OCI-M2 (cell line): ENCODE results near the gene TTC17.
"Not testable (repeated sequence)": the region's sequence is repeated elsewhere in the genome, so short reads cannot be mapped to it uniquely, and the experiment has no call there.

Experiments used
- DNase-seq: peaks from one replicate; lab custom pipeline; 2025; ENCODE audit not compliant: unreplicated experiment; lab: John Stamatoyannopoulos, UW

Gene TTC17

DNA sequence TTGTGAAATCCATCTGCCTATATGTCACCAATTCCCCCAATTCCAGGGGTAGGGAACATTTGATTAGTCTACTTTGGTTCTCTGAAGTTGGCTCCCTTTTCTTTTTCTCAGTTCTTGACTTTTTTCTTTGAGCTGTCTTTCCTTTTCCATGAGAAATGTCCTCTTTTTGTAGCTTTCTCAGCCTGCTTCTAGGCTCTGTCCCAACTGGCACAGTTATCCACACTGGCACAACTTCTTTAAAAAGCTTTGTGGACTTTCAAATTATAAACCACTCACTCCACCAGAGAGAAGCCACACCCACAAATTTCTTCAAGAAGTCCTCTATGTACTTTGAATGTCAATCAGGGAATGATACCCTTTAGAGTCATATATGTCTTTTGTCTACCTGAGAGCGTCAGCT is 100.5 kb downstream of the TTC17 start:
- DNase-seq, result no peak

DNA sequence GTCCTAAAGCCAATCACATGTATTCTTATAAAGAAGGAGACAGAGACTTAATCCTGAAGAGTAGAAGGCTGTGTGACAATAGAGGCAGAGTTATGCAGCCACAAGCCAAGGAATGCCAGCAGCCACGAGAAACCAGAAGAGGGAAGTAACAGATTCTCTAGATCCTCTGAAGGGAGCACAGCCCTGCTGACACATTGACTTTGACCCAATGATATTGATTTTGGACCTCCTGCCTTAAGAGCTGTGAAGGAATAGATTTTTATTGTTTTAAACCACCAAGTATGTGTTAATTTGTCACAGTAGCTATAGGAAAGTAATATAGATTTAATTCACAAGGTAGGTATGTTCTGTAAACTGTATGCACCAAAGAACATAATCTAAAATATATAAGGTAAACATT is 103.6 kb downstream of the TTC17 start:
- DNase-seq, result no peak

DNA sequence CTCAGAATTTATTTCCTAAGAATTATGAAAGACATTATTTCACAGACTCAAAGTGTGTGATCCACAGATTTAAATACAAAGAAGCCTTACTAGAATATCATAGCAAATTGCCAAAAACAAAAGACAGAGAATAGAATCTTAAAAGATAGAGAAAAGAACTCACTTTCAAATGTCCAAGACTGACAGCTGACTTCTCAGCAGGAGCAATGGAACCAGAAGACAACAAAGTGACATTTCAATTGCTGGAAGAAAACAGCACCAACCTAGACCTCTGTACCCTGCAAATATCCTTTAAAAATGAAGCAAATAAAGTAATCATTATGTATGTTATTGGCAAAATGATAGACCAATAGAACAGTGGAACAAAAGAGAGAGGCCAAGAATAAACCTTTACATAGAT is 109.2 kb downstream of the TTC17 start:
- no peak for DNase-seq

DNA sequence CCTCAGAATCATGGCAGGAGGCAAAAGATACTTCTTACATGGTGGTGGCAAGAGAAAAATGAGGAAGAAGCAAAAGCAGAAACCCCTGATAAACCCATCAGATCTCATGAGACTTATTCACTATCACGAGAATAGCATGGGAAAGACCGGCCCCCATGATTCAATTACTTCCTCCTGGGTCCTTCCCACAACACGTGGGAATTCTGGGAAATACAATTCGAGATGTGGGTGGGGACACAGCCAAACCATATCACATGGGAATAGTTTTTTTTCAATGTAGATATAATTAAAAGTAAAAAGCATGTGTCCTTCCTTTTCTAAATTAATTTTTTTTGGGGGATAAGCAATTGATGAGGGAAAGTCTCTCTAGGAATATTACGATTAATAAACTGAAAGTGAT is 118.8 kb downstream of the TTC17 start:
- not testable (repeated sequence) for DNase-seq

DNA sequence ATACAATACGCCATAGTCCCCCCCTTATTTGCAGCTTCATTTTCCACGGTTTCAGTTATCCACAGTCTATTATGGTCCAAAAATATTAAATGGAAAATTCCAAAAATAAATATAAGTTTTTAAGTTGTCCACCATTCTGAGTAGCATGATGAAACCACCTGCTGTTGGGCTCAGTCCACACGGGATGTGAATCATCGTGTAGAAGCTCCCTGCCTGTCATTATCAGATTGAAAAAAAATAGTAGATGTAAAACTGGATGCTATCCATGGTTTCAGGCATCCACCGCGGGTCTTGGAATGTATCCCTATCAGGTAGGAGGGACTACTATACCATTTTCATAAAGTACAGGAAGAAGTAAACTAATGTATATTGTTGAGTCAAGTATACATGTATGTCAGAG is 127.4 kb downstream of the TTC17 start:
- no peak for DNase-seq

DNA sequence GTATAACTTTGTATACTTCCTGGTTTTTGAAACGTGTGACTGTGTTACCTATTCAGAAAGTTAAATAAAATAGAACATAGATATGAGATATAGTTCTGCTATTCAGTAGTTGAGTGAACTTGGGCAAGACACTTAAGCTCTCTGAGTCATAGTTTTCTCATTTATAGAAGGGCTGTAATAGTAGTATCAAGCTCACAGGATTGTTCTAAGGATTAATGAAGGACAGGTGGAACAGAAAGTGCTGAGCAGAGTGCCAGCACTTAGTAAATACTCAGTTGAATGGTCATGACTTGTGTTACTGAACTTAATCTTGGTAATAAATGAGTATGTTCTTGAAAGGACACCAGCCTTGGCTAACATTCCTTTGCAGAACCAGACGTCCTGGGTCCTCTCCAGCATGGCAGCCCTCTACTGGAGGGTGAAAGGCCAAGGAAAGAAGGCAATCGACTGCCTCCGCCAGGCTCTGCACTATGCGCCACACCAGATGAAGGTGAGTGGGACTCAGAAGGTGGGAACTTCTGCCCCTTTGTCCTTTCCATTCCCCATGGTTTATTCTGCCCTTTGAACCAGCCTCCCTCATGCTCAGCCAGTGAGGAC is 131.2 kb downstream of the TTC17 start:
- no peak for DNase-seq

DNA sequence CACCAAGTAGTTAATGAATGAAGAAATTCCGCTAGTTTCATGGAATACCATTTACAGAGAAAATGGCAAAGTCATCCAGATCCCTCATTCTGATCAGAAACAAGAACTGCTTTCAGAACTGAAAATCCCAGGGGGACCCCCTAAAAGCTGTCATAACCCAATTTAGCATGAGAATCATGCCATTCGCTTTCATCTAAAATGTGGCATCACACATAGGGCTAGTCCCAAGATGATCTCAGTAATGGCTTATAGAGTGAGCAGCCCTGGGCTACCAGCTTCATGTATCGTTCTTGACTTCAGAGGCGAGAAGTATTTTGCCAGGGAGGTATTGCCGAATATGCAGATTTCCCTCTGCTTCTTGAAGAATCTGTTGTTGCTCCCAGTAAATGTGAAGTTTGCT is 134.0 kb downstream of the TTC17 start:
- no peak for DNase-seq

DNA sequence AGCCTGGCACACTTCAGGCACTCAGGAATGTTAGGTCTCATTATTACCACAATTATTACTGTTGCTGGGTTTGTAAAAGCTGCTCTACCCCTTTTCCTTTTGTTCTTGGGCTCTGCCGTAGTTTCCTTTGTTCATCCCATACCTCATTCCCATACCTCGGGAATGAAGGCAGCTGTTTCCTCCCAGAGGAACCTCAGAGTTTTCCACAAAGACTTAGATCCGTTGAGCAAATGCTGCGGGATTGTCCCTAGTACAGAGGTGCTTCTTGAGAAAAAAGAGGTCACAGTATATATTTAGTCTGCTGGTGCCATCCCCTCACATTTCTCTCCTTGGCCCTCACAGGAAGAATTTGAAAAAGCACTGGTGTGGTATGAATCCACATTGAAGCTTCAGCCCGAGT is 134.7 kb downstream of the TTC17 start:
- DNase-seq, result no peak

DNA sequence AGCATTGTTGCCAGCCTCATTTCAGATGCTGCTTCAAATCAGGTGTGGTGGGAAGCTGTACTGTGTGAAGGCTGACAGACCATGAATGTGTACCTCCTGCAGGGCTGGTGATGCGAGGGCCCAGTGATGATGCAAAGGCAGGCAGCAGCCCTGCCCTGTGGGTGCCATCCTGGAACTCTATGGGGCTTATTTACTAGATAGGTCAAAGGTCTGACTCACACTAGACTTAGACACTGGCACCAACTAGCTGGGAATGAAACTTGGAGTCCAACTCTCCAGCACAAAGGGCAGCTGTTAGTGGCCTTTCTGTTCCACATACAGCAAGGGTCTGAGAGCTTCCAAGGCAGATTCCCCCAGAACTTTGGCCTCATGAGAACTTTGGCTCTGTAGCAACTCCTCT is 138.4 kb downstream of the TTC17 start:
- DNase-seq, result no peak

DNA sequence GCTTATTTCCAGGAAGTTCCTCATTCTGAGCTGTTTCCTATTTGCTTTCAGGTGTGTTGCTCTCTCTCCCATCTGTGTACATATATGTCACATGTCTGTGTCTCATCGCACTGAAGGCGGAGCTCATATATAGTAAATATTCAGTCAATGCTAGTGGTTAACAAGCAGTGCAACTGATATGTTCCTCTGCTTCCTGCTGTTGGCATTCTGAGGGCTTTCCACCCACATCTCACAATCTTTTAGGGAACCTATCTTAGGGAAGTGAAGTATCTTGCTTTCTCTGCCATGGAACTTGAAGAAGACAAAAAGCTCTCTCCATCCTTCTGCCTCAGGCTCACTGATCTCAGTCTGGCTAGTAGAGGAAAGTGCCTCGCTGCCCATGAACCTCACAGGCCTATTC is 139.8 kb downstream of the TTC17 start:
- no peak for DNase-seq

DNA sequence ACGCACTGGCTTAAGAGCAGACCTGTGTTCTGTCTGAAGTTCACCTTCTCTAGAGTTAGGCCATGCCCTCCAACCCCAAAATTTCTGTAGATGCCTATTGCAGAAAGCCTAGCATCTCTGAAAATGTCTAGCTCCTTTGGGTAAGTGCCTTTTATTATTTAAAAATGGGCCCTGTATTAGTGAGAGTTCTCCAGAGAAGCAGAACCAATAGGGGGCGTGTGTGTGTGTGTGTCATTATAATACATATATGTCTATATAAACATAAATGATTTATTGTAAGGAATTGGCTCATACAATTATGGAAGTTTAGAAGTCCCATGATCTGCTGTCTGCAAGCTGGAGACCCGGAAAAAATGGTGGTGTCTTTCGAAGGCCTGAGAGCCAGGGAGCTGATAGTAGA is 144.7 kb downstream of the TTC17 start:
- no peak for DNase-seq

DNA sequence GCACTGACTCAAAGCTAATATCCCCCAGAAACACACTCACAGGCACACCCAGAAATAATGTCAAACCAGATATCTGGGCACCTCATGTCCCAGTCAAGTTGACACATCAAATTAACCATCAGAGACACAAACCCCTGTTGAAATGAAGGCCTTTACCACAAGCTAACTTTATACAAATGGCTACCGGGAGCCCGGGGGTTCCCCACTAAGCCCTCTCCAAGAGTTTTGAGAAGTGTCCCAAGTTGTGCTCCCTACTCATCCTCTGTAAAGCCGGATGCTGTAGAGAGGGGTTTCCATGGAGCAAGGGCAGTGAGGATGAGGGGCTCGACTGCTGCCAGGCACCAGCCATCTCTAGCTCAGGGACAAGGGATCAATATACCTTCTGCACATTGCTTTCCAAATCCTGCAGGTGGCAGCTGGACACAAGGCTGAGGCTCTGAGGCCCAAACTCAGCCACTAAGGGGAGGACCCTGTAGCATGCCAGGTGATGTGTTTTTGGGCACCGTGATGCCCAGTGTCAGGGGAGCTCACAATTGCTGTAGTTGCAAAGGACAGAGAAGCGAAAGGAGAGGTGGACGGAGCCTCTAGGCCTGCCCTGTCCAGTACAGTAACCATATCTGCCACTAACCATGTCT is 145.7 kb downstream of the TTC17 start:
- no peak for DNase-seq

DNA sequence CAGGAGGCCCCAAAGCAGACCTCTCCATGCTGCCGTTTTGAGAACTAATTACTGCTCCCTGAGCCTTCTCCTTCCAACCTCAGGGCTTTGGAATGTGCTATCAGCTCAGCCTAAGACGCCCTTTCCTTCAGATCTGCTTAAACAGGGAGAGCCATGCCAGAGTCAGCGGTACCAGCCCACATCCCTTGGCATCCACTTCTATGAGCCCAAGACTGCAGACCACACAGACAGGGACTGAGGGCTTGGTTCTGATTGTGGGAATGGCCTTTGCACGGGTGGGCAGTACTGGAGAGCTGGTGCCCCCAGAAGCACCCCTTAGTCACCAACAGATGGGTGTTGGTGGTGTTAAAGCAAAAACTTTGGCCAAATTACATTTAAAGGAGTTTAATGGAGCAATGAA is 146.5 kb downstream of the TTC17 start:
- no peak for DNase-seq

DNA sequence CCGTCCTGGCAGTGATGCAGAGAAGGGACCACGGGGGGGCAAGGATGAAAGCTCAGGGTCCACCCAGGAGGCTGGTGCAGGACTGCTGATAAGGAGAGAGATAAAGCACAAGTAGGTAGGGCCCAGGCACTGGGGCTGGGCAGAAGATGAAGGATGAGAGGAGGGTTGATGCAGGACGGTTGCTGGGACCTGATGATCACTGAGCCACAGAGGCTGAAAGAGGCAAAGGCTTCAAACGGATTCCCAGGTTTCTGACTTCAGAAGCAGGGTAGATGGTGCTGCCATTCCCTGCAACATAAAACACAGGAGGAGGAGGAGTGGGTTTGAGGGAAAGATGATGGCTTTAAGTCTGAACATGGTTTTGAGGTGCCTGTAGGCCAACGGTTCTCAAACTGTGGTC is 148.5 kb downstream of the TTC17 start:
- no peak for DNase-seq

DNA sequence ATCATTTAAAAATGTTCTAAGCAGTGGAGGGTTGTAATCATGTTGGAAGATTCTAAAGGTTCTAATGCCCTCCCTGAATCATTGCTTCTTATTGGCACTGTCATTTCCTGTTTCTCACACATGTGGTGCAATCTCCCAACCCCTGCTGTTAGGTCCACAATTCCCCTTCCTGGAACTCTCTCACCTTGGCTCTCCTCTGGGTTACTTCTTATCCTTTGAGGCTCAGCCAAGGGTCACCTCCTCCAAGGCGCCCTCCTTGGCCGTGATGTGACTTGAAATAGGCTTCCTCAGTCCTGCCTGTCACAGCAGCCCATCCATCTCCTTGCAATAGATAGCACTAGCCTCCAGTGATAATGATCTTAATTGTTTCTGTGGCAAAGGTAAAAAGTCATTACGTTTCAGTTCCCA is 149.8 kb downstream of the TTC17 start:
- DNase-seq, result no peak

DNA sequence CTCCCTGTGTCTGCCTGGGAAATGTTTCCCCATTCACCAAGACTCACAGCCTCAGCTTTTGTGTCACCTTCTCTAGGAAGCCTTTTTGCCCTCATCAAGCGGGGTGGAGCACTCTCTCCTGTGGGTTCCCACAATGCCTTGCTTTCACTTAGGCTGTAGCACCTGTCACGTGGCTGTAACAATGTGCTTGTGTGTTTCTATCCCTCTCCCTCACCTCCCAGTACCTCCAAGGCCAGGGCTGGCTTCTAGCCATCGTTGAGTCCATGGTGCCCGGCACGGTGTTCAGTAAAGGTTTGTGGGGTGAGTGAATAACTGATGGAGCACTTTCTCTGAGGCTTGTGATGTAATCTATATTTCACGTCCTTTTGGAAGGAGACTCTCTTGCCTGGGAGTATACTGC is 153.2 kb downstream of the TTC17 start:
- DNase-seq, result no peak

DNA sequence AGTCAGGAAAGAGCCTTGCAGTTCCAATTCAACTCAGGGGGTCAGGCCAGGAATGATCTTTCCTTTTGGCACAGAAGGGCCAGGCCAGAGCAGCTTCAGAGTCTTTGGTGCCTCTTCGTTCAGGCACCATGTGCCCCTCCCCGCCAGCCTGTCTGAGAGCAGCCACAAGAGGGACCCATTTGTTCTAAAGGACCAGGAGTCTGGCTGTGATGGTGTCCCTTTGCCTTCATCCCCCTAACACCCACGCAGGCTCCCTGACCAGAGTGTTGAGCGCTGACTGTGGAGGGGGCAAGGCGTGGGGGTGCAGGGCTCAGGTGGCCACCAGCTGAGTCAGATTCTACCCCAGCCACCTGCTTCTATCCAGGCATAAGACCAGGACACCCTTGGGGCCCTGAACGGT is 156.4 kb downstream of the TTC17 start:
- DNase-seq, result no peak

DNA sequence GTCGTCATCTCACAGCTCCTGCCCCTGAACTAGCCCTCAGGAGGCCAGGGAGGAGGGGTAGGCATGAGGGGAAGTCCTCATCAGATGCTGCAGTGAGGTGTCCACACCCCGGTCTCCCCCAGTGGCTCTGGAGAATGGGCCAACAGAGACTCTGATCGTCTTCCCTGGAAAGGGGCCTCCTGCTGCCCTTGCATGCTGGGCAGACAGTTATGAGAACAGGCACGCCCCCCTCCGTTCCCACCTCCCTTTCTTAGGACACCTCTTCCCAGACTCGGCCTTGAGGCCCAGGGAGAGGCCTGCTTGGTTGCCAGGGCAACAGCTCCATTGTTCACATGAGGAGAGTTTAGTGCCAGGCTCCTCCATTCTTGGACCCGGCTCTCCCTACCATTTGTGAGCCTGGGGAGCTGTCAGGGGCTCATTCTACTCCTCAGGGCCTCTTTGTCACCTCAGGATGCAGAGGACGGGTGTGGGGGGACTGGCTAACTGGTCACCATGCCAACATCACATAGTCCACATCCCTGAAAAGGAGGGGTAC is 157.7 kb downstream of the TTC17 start:
- DNase-seq, result no peak

DNA sequence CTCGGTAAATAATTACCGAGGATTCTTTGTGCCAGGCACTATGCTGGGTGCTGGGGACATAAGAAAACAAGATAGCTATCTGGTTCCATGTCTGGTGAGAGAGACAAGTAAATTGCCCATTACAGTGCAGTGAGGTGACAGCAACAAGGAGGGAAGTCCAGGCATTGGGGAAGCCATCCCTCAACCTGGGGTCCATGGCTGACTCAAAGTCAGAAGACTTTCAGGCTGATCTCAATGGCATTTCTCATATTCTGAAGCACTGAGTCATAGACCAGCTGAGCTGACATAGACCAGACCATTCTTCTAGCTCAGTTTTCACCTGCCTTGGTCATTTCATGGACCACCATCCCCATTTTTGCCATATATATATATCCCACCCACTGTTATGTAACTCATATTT is 158.8 kb downstream of the TTC17 start:
- DNase-seq, result no peak

DNA sequence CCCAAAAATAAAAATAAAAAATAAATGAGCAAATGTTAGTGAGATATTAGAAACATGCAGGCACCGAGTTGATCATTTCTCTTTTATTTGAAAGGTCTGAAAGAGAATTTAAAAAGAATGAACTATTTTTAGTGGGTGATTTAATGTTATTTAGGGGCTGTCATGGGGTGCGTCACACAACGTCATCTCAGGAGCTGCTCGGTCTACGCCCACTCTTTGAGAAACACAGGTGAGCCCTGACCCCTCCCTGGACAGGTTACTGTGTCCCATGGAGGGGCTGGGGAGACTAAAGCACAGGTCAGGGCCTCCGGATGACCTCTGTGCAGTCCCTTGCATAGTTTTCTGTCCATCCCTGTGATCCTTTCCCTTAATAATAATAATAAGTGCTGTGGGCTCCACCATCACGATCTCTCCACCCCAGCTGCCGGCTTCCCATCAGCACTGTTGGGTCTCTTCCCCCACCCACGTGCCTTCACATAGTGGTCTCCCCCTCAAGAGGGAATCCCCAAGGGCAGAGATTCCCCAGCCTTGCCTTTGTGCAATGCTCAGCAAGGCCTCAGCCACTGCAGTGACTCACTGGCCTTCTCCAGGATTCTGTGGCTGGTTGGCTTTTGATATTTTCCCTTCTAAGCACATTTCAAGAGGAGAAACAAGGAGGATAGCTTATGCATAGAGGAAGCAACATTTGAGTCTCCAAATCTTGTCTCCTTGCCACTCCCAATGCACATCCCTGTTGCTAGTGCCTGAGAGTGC is 159.9 kb downstream of the TTC17 start:
- DNase-seq, result no peak

DNA sequence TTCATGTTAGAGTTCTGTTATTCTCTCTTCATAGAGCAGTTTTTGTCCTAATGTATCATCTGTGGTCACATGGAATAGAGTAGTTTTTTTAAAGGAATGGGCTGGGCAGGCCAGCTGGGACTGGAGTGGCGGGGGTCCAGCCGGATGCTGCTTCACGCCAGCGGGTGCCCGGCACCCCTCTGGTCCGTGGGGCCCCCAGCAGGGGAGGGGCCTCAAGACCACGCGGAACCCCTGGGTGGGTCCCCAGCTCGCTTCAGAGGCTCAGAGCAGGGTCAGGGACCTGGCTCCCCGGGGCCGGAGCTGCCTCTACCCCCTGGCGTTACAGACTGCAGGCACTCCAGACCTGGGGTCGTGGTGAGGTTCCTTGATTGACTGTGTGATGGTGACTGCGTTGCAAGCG is 162.8 kb downstream of the TTC17 start:
- DNase-seq, result no peak

DNA sequence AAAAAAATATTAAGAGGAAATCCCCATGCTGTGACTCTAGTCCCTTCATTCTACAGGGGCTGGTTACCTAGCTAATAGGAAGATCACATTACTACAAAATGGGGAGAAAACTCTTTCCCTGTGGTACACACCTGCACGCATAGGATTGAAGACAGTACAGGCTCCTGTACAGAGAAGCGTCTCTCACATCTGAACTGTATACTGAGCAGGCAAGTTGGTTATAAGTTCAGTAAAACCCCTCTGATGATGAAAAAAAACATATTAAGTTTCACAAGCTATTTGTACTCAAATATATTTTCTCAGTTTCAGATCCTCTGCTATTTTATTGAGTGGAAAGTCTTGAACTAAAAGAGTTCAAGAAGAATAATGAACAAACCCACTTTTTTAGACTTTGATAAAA is 164.9 kb downstream of the TTC17 start:
- no peak for DNase-seq
